A549 treated with RU486 at 1 μM for 4 hours (cell line): ENCODE results near the gene DNAH10. TPM values are rescaled to one million over a fixed set of nuclear protein-coding genes. Genes with fewer than 3 reads are reported as not detected.

Experiments
- total RNA-seq: library from RNA; stranded (reverse); fragments of 200-300 nt; extraction: Qiagen RNA extraction; gene quantifications from 5 replicates; pipeline ENCODE4 v1.2.3, GENCODE V29; 2022; ENCODE audit warnings: low read depth

Gene DNAH10, protein sequence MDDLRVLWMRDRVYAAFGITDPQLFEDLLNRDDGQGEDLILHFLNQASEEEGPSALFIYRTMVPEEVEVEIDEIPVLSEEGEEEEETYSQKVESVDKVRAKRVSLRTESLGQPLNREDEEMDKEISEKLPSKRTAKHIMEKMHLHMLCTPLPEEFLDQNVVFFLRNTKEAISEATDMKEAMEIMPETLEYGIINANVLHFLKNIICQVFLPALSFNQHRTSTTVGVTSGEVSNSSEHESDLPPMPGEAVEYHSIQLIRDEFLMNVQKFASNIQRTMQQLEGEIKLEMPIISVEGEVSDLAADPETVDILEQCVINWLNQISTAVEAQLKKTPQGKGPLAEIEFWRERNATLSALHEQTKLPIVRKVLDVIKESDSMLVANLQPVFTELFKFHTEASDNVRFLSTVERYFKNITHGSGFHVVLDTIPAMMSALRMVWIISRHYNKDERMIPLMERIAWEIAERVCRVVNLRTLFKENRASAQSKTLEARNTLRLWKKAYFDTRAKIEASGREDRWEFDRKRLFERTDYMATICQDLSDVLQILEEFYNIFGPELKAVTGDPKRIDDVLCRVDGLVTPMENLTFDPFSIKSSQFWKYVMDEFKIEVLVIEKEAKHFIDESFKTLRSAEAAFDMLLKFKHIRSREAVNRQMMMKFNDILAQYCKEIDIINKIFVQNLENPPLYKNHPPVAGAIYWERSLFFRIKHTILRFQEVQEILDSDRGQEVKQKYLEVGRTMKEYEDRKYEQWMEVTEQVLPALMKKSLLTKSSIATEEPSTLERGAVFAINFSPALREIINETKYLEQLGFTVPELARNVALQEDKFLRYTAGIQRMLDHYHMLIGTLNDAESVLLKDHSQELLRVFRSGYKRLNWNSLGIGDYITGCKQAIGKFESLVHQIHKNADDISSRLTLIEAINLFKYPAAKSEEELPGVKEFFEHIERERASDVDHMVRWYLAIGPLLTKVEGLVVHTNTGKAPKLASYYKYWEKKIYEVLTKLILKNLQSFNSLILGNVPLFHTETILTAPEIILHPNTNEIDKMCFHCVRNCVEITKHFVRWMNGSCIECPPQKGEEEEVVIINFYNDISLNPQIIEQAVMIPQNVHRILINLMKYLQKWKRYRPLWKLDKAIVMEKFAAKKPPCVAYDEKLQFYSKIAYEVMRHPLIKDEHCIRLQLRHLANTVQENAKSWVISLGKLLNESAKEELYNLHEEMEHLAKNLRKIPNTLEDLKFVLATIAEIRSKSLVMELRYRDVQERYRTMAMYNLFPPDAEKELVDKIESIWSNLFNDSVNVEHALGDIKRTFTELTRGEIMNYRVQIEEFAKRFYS (N-terminal part only)
- 0.17 to 0.35 TPM (median 0.21 TPM) in 5 replicates for total RNA-seq

DNA sequence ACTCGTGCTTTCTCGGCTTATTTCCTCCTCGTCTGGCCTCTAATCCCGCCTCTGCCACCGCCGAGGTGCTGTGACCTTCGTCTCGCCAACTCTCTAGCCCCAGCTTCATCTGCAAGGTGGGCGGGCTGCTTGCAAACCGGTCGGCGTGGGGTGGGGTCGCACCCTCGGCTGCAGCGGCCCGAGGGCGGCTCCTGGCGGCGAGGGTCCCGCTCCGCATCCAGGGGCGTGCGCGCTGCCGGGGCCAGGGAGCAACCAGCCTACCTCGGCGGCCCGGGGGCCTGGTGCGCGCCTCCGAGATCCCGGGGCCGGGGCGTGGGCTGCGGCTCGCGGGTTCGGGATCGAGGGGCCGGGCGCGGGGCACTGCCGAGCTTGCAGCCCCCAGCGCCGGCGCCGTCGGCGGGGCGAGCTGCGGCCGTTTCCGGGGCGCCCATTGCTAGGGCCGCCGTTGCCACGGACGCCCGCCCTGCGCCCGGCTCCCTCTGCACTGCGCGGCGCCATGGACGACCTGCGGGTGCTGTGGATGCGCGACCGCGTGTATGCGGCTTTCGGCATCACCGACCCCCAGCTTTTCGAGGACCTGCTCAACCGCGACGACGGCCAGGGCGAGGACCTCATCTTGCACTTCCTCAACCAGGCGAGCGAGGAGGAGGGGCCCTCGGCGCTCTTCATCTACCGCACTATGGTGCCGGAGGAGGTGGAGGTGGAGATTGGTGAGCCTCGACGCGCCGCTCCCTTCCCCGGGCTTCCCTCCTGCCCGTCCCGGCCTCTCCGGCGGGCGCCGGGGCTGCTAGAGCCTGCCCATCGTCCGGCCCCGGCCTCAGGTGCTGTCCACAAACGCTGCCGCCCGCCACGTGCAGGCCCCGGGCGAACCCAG, at the start of gene DNAH10:
DNAH10 (plus strand) TSS at position 461 of the 874 bp plus-strand sequence; CDS start at position 497, 36 bp downstream.

DNA sequence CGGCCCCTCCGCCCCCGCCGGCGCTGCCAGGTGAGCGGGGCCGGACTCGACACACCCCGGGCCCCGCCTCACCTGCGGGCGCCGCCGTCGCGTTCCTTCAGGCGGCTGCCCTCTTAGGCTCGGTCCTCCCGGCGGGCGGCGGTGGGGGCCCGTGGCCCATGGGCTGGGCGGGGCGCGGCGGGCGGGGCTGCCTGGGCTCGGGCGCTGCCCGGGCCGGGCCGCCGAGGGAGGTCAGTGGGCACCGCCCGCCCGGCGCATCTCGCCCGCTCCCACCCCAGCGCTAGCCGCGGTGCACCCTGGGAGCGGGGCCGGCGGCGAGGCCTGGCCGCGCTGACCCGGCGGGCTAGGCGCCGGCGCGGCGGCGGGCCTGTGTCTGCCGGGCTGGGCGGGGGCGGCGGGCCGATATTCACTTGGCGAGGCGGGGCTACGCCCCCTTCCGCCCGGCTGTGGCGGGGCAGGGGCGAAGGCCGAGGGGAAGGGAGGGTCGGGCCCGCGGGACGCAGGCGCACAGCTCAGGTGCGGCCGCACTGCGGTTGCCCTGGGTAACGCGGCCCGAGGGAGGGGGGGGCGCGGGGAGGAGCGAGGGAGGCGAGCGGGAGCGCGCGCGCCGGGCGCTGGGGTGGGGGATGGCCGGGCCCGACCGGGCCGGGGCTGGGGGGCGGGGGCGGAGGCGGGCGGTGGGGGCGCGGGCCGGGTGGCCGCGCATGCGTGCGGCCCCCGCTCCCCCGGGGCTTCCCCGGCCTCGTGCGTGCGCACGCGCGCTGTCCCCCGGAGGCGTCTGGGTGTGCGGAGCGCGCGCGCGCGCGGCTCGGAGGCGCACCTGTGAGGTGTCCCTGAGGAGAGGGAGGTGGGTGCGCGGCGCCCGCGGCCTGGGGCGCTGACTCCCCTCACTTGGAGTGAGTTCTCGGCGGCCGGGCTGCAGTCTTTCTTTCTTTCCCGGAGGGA, 210.6 kb downstream of the DNAH10 start, which contains the start of the genes CCDC92 and ZNF664:
CCDC92 (minus strand) TSS at position 375 of the 945 bp plus-strand sequence. CDS start 28,526 bp downstream, outside the sequence.
ZNF664 (plus strand) TSS at position 759 of the 945 bp plus-strand sequence. CDS start 38,930 bp downstream, outside the sequence.

Other genes with a start within 250 kb of the DNAH10 start
- gene RILPL1, start 228.6 kb upstream of the DNAH10 start, total RNA-seq, result 8.6 to 14.3 TPM (median 14.2 TPM) in 5 replicates
- 158 to 198 TPM (median 188 TPM) in 5 replicates for gene TMED2, start 177.7 kb upstream of the DNAH10 start, total RNA-seq
- gene DDX55, start 160.2 kb upstream of the DNAH10 start, total RNA-seq, result 28.9 to 35.1 TPM (median 32.5 TPM) in 5 replicates
- gene EIF2B1, start 128.6 kb upstream of the DNAH10 start, total RNA-seq, result 31.7 to 36.2 TPM (median 34.1 TPM) in 5 replicates
- gene GTF2H3, start 128.5 kb upstream of the DNAH10 start, total RNA-seq, result 19.1 to 40.4 TPM (median 27.0 TPM) in 5 replicates
- 11.5 to 14.5 TPM (median 12.9 TPM) in 5 replicates for gene TCTN2, start 91.2 kb upstream of the DNAH10 start, total RNA-seq
- 18.5 to 25.5 TPM (median 22.4 TPM) in 5 replicates for gene ATP6V0A2, start 49.9 kb upstream of the DNAH10 start, total RNA-seq
- 17.2 to 25.6 TPM (median 22.9 TPM) in 5 replicates for gene CCDC92, start 210.5 kb downstream of the DNAH10 start, total RNA-seq
- gene ZNF664, start 210.9 kb downstream of the DNAH10 start, total RNA-seq, result 44.5 to 66.0 TPM (median 62.1 TPM) in 5 replicates